GM20431 (cell line): Measurements from ENCODE around the gene SDCCAG8.
"Not testable (repeated sequence)": the region's sequence is repeated elsewhere in the genome, so short reads cannot be mapped to it uniquely, and the experiment has no call there.

Experiments
- in situ Hi-C: fragments of 300-500 bp; cut with MseI, MboI; formaldehyde crosslinking; loops from one replicate; pipeline ENCODE4 v1.15.0; 2020; ENCODE audit warnings: low sequenced_read_pairs; ENCODE audit not compliant: unreplicated experiment

Gene SDCCAG8

GRCh38 chr1:243255791-243256512 lies at the start of gene SDCCAG8:
TSS of gene SDCCAG8 (plus strand) at chr1:243256041. CDS start at chr1:243256174, 133 bp downstream.
- in situ Hi-C loops: no loop called here

- in situ Hi-C loops: not testable (repeated sequence)
These were observed 43.9 kb upstream of the SDCCAG8 start for GRCh38 chr1:243211984-243212383.

- in situ Hi-C loops: no loop called here
These were observed 42.6 kb upstream of the SDCCAG8 start for GRCh38 chr1:243213045-243213787.

DNA sequence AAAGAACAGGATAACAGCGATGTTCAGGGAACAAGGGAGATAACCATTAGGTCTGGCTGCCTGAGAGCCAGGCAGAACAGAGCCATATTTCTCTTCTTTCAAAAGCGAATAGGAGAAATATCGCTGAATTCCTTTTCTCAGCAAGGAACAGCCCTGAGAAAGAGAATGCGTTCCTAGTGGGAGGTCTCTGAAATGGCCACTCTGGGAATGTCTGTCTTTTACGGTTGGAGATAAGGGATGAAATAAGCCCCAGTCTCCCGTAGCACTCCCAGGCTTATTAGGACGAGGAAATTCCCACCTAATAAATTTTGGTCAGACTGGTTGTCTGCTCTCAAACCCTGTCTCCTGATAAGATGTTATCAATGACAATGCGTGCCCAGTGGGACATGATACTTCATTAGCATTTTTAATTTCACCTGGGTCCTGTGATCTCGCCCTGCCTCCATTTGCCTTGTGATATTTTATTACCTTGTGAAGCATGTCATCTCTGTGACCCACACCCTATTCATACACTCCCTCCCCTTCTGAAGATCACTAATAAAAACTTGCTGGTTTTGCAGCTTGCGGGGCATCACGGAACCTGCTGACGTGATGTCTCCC lies 40.5 kb upstream of the SDCCAG8 start:
- in situ Hi-C loops: not testable (repeated sequence)

GRCh38 chr1:243216741-243217140 lies 39.1 kb upstream of the SDCCAG8 start:
- in situ Hi-C loops: no loop called here

DNA sequence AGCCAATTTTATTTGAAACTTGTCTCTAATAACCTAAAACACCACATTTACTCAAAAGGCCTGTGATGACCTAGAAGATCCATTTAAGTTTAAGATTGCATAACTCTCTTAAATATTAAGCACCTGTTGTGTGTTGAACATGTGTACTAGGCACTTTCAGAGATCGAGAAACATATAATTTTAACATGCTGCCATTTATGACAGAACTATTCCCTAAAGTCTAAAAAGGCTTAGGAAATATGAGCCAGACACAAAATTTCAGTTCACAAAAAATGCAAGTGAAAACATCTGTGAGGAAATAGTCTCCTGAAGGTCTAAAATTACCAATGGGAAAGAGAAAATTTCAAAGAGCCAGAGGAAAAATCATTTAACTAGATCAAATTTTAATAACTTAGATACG lies 38.5 kb upstream of the SDCCAG8 start:
- in situ Hi-C loops: no loop called here

- in situ Hi-C loops: no loop called here
These were observed 37.8 kb upstream of the SDCCAG8 start for GRCh38 chr1:243218059-243218458.

- in situ Hi-C loops: no loop called here
These were observed 28.2 kb upstream of the SDCCAG8 start for GRCh38 chr1:243227622-243228021.

- in situ Hi-C loops: no loop called here
These were observed 26.3 kb upstream of the SDCCAG8 start for GRCh38 chr1:243229526-243229925.

GRCh38 chr1:243230914-243231313 lies 24.9 kb upstream of the SDCCAG8 start:
- in situ Hi-C loops: no loop called here

DNA sequence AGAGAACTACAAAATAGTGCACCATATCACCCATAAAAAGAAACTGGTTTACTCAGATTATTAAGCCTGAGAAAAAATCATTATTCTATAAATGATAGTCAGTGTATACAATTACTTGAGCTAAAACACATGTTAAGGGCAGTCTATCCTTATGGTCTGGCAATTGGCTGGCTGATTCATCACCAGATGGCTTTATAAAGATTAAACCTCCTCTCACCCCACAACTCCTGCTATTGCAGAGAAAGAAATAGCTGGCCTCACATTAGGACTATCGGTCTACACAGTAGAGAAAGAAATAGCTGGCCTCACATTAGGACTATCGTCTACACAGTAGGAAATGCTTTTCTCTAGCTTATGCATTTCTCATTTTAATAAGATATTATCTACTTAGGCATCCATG lies 21.9 kb upstream of the SDCCAG8 start:
- in situ Hi-C loops: no loop called here

GRCh38 chr1:243234978-243235647 lies 20.7 kb upstream of the SDCCAG8 start:
- in situ Hi-C loops: no loop called here

DNA sequence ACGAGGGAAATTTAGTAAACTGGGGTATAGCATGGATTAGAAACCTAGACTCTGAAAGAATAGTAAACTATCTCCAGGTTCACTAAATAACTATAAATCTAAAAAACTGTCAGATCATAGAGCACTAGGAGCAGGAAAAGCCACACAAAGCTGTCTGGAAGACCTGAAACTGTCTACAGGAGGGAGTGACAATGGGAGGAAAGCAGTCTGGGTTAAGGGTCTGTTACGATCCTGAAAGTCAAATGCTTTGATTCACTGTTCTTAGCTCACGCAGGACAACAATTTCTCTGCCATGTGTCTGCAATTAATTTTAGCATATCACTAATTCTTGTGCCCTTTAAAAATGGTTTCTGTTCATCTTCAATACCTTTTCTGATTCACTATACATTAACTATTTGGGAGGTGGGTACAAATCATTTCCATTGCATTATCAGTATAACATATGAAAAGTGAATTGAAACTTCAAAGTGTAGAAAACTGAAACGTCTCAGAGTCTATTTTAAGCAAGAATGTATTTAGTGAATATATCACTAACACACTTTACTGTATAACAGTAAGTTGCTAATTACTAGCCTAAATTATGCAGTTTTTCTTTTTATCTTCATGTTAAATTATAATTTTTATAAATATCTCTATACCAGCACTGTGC lies 19.1 kb upstream of the SDCCAG8 start:
- in situ Hi-C loops: no loop called here

GRCh38 chr1:243244432-243244841 lies 11.4 kb upstream of the SDCCAG8 start:
- in situ Hi-C loops: no loop called here

- in situ Hi-C loops: no loop called here
These were observed 8.9 kb upstream of the SDCCAG8 start for GRCh38 chr1:243246916-243247315.

DNA sequence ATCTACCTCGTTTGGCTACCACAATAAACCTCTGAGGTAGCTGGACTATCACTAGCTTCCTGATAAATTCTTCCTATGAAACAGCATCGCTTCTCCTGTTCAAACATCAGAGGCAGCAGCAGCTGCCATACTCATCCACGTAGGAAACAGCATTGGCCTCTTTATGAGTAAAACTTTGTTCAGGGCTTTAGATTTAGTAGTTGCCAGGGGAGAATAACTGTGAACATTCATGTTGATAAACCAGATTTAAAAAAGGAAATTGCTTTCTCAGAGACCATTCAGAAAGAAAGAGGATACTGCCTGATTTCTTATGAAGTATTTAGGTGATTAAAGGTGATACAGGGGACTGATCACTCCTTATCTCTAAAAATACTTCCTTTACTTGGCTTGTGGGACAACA lies 7.9 kb upstream of the SDCCAG8 start:
- in situ Hi-C loops: no loop called here

GRCh38 chr1:243249214-243249613 lies 6.6 kb upstream of the SDCCAG8 start:
- in situ Hi-C loops: no loop called here

DNA sequence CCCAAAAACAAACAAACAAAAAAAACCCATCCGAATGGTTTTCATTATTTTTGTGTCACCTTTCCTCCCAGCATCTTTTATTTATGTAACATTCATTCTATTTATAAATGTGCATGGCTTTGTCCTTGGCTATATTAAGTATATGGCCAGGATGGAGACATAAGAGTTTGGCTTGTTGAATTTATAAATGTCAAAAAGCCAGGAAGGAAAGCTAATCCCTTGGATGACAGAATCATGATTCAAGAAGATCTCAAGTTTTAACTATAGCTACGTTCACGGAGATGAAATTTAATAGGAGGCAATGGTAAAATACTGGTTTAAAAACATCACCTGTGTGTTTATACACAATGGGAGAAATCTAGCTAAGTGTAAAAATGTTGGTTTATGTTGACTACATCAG lies 5.7 kb upstream of the SDCCAG8 start:
- in situ Hi-C loops: no loop called here

GRCh38 chr1:243251539-243251938 lies 4.3 kb upstream of the SDCCAG8 start:
- in situ Hi-C loops: no loop called here

DNA sequence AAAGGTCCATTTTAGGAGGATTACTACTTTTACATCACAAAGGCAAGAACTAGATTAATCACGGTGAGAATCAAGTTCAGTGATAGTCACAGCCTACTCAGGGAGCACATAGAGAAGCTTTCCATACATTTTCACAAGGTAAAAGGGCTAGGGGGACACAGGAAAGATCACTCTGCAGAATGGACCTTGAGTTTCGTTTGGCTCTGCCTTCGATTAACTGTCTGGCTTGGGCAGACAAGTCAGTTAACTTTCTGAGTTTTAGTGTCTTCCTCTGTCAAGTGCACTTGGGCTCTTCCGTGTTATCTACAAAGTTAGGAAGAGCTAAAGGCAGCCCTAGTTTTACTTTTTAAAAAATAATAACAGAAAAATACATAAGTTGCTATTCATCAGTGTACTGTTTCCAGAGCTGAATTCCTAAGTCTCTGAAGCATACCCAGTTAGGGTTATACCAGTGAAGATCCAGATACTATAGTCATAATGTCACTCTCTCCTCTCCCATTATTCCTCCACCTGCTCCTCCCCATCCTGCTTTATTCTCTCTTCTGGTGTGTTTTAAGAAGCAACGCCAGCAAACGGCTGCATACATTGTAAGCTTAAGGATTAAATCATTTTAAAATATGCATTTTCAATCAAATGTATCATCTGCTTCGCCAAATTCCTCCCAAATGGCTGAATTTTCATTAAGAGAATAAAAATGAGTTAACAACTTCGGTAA lies 2.5 kb upstream of the SDCCAG8 start:
- in situ Hi-C loops: no loop called here
